ENCODE data around the gene RNF145.

Gene RNF145

DNA sequence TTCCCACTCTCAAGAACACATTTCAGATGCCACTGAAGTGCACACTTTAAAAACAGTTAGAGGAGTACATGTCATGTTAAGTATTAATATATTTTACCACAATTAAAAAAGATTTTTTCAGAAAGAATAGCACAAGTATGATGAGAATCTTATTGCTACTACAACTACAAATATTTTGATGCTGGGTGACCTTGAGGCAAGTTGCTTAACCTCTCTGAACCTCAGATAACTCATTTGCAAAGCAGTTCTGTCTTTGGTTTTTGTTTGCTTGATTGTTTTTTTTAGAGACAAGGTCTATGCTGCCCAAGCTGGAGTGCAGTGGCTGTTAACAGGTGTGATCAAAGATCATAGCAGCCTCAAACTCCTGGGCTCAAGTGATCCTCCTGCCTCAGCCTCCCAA lies 95.9 kb downstream of the RNF145 start:
- no peak for DNase-seq (ENCODE audit: low read depth in 2 of 2)

DNA sequence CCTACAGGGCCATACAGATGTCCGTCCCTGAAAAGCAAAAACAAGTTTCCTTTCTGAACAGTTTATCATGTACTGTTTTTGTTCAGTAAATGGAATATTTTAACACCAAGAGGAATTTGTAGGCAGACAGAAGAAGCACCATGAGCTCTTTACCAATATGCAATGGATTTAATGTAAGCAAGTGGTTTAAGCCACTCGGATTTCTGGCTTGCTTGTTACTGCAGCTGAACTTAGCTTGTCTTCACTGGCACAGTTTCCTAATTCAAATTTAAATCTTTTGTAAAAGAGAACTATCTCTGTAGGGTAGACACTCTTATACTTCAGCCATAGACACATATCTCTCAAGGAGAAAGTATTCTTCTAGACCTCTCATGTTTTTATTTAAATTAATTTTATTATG lies 96.9 kb downstream of the RNF145 start:
- DNase-seq (ENCODE audit: low read depth in 2 of 2) = no peak

Data from stimulated activated CD4-positive, alpha-beta T cell treated with anti-CD3 and anti-CD28 coated beads, Interleukin-12 subunit alpha, Interleukin-12 subunit beta, amount 100 ng/mL, for 24 hours (primary cell).